ENCODE data around the gene CAPZB. TPM values are rescaled to one million over a fixed set of nuclear protein-coding genes. Genes with fewer than 3 reads are reported as not detected.

Gene CAPZB
- total RNA-seq, 1 donor from 2014 or later = 38.4 TPM

DNA sequence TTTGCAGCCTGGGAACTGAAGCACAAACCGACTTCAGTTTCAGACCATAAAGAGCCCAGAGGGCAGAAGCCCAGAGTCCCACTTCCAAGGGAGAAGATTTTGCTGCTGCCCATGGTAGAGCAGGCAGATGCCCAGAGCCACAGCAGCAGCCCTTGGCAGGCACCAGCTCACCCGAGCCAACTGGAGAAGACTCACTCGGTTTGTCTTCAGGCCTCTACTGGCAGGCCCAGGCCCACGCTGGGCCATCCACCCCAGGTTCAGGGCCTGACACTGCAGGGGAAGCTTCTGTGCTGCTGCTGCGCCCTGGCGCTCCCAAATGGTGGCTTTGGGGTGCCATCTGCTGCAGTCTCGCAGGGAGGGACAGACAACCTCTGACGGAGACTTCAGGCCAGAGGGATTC is 139.9 kb downstream of the CAPZB start:
- DNase-seq = no peak

DNA sequence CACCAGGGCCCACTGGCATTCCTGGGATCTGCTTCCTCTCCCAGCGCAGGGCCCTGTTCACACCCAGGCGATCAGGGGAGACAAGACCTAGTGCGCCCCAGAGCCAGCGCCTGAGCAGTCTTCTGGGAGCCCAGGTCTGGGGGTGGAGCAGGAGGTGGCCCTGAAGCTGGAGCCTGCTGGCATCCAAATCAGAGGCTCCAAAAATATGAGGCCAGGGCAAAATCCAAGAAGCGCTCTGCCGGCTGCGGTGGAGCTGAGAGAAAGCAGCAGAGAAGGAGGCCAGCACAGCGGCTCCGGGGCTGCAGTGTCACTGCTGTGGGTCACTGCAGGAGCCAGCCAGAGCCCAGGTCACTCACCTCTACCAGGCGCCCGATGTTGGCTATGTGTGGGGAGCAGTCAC is 140.5 kb downstream of the CAPZB start:
- no peak for DNase-seq

DNA sequence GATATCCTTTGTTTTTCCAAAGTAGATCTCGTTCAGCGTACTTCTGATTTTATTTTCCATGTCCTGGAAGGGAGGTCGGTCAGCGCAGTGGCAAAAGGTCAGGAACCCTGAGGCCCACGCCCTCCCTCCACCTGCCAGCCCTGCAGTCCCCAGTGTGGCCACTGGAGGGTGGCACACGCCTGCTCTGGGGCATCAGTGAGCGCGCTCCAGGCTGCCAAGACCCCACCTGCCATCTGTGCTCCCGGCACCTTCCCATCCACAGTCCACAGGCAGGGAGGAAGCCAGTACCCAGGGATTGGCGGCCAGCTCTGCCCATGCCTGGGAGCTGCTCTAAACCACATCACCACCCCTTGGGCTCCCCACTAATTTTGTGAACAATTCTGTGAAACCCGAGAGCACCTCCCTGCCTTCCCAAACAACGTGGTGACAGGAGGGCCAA is 140.9 kb downstream of the CAPZB start:
- no peak for DNase-seq

DNA sequence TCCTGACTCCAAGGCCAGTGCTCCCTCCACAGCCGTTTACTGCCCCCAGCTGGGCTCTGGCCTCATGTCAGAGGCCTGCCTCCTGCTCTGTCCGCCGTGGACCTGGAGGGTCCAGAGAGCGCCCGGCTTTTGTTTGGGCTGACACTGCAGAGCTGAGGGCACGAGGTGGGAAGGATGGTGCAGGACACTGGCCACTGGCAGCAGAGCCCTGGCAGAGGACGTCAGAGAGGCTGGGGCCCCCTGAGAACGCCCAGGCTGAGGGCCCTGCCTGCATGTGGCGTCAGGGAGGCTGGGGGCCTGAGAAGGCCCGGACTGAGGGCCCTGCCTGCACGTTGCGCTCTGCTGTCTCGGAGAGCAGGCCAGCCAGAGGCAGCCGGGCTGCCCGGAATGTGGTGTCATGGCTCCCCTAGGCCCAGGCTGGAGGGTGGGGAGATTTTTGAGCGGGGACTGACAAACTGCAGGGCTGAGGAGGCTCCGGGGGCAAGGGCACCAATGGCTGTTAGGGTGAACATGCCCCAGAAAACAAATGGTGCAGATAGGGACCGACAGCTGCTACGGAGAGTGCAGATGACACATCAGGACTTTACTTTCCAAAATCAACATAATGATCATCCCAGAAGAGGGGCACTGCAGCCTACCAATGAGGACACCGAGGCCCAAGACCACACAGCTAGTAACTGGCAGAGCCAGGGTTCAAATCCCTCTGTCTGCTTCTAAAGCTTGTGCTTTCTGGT is 141.6 kb downstream of the CAPZB start:
- no peak for DNase-seq

DNA sequence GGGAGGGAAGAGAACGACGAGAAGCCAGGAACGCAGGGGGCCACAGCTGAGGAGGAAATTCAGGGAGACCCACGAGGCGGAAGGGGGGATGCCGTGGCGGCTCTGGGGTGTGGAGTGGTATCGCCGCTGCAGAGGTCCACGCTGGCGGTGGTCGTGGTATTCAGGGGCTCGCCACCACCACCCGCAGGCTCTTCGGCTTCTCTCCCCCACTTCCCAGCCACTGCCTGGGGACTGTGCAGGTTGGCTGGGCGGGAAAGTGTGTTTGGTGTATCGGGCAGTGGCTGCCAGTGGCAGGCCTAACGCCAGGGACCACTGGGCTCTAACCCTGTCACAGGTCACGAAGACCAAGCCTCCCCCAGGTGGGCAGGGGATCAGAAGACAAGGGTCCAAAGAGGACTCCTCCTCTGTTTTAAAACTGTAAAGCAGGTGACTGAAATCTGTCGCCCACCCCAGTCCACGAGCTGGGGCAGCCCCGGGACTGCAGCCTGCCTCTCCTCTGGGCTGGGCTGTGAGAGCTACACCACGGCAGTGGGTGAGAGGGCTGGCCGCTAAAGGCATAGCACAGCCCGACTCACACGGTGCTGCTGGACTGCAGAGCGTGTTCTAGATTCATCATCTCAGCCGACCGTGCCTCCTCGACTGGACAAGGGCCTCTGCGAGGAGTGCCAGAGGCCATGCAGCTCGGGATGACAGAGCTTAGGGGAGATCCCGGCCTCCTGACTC is 142.3 kb downstream of the CAPZB start:
- DNase-seq = no peak

DNA sequence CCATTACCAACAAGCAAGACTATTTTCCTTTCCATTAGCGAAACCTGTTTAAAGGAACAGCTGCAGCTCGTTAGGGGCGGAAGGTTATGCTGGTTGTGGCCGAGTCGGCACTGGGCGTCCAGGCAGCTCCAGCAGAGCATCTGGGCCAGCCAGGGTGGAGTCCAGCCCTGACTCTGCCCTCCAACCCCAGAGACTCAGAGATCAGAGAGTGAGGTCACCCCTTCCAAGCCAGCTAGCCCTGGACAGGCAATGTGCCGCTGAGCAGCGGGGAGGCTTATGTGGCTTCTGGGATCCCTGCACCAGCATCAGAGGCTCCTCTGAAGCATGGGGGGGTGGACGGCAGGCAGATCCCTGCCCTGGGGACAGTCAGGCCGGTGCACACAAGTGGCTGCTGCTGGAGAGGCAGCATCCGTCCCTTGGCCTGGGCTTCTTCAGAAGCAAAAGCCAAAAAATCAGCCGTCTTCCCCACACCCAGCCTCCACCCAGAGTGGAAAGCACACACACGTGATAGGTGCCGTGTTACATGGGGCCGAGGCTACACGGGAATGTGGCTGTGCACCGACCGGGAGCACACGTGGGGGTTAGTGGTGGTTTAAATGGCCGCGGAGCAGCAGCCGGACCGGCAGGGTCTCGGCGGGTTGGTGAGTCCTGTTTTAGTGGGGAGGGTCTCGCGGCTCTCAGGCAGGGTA is 143.1 kb downstream of the CAPZB start:
- no peak for DNase-seq

DNA sequence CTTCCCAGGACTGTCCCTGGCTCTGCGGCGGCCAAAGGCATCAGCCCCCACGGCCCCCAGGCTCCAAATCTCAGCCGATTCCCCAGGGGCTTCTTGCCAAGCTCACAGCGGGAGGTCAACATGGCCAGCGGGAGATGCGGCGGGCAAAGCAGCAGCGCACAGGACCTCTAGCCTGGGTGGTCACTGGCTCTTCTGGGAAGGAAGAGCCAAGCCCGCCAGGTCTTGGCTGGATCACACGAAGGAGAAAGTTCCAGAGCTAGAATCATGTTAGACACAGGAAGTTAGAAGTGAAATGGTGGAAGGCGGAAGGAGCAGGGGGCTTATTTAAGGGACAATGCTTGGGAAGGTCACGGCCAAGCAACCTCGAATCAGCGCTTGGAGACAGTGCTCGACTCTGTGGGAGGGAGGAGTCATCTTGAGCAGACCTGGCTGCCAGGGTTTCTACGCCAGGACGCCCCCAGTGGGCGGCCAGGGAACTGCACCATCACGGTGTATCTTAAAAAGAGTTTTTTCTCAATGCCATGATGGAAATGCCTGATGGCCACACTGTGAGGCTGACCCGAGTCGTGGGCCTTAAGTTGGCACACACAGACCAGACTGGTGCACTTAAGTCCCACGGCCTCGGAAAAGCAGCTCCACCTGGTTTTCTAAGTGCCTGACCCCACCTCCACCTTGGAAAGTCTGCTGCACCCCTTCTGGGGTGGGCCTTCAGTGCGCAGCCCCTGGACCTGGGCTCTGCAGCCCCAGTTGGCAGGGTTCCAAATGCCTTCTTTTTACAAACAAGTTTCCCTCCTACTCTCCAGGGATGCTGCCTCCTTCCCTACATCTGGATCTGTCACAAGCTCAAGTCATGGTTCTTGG is 143.9 kb downstream of the CAPZB start:
- peak; percentile 26 for DNase-seq

DNA sequence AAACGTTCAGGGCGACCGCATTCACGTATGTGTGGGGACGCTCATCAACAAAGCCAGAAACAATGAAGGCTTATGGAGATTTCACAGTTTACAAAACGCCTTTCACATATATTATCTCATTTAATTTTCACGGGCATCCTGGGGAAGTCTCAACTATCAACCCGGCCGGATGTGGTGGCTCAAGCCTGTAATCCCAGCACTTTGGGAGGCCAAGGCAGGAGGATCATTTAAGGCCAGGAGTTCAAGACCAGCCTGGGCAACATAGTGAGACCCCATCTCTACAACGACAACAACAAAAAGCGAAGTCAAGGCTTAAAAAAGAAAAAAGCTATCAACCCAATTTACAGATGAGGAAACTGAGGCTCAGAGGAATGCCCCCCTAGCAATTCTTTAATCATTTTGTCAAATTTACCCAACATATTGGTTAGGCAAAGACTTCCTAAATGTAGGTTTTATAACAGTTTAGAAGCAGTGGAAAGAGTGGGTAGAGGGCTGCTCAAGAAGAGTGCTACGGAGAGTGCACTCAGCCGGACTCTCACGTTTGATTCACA is 144.9 kb downstream of the CAPZB start:
- DNase-seq = no peak

DNA sequence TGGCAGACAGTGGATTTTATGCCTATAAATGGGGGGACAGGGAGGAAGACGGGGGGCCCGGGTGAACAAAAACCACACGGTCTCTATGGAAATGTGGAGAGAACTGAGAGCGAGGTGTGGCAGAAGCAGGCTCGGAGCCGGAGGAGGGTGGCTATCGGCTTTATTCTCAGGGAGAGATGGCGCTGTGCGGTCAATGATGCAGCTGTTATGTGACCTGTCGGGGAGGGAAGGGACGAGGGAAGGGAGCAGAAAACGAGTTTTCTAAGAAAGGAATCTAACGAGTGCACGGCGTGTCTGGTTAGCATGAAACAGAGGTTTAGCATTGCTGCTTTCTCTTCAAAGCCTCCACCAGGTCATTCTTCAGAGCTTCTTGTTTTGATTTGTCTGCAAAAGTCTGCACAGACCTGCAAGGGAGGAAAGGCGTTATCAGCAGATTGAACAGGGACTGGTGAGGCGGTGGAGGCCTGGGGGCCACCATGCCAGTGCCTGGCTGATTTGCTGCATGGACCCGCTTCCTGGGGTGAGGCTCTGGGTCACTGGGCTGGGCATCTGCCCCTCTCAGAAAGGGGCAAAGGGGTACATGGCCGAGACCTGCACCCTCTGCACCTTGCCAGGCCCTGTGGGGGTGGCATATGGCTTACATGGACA is 146.0 kb downstream of the CAPZB start:
- no peak for DNase-seq

DNA sequence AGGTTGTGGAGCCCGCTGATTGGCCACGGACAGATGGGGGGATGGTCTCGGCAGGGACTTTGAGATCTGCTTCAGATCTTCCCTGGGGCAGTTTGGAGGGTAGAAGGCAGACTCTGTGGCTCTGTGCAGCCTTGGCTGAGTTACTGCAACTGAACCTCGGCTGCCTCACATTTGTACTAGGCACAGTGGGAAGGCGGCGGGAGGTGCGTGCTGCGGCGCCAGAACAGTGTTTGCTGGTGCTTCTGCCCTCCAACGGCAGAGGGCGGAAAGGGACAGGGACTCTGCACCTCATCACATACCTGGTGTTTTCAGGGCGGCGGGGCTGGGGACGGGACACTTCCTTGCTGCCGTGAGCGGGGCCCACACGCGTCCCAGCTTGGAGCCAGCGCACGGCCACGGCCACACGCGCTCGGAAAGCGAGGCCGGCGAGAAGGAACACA is 147.0 kb downstream of the CAPZB start:
- no peak for DNase-seq

DNA sequence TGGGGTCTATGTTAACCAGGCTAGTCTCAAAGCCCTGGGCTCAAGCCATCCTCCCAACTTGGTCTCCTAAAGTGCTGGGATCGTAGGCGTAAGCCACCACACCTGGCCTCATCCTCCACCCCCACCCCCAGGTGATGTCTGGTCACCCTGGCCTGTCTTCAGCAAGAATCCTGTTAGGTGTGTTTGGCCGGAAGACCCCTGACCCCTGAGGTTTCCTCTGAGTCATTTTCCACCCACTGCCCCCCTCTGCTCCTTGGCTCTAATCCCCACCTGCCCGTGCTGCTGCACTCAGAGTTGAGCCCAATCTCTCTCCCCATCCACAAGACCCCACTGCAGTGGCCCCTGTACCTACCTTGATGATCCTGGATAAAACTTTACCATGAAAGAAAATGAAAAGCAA is 148.1 kb downstream of the CAPZB start:
- DNase-seq = no peak

DNA sequence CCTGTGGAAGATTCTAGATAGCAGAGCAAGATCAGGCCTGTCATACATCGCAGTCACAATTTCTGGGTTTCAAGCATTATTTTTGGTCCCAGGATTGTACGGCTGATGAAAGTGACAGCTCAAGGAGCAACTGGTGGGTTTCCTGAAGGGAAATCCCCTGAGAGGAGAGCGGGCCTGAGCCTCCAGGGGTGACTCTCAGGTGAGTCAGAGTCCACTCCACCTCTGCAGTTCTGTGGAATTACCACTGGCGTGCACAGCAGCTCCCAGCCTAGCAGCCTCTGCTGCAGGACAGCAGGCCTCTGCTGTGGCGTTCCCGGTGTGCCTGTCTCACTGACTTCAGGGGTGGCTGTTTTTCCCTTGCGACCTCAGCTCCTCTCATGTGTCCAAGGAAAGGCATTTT is 148.8 kb downstream of the CAPZB start:
- no peak for DNase-seq

DNA sequence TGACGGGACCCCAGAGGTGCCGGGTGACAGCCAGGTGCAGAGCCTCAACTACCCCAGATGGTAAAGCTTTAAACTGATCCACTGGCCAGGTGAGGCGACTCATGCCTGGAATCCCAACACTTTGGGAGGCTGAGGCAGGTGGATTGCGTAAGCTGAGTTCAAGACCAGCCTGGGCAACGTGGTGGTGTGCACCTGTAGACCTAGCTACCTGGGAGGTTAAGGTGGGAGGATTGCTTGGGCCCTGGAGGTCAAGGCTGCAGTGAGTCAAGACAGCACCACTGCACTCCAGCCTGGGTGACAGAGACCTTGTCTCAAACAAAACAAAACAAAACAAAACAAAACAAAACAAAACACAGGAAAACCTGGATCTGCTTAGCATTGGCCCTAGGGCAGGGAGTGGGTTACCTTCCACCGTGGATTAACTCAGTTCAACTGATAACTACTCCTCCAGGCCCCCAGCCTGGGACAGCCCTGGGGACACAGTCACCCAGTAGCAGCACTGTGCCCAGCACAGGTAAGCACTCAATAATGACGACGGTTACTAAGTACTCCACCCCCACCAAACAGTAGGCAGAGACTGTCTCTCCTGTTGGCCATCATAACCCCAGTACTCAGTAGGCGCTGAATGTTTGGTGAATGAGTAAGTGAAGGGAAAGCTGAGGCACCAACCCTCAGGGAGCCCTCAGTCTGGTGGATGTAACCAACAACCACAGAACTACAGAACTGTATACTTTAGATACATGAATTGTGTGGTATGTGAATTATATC is 151.6 kb downstream of the CAPZB start:
- DNase-seq = no peak

DNA sequence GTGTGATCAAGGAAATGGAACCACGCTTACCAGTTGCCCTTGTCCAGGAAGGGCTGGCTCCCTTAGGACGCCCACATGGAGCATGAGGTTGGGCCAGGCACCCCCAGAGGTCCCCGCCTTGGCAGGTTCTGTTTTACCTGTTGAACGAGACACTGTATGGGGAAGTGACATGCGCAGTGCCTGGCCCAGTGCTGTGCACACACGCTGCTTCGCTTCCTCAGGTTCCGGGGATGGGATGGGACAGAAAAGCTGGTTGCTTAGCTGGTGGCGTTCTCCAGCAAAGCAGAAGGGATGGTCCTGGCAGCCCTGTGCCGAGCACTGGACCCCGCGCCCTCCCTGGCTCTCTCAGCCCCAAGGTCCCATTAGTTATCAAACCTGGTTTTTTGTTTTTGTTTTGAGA is 152.5 kb downstream of the CAPZB start:
- DNase-seq = no peak

DNA sequence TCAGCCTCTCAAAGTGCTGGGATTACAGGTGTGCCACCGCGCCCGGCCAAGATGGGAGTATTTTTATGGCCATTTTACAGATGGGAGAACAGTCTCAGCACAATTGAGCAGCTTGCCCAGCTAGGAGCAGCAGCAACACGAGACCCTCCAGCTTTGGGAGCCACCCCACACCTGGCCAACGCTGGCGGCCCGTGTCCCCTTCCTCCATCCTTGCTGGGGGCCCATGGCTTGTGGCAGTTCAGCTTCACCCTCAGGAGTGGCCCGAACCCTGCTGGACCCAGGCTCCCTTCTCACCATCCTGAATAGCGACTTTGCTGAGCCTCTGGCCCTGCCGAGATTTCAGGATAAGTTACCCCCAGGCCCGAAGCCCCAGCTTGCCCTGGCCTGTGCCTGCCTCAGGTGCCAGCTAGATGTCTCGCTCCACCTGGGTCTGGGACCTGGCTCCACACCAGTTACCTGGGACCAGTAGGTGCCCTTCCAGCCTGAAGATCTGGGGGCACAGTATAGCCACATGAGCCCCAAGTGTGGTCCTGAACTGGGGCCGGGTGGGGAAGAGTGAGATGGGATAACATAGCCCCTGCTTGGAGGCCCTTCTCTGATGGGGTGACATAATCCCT is 154.0 kb downstream of the CAPZB start:
- no peak for DNase-seq

DNA sequence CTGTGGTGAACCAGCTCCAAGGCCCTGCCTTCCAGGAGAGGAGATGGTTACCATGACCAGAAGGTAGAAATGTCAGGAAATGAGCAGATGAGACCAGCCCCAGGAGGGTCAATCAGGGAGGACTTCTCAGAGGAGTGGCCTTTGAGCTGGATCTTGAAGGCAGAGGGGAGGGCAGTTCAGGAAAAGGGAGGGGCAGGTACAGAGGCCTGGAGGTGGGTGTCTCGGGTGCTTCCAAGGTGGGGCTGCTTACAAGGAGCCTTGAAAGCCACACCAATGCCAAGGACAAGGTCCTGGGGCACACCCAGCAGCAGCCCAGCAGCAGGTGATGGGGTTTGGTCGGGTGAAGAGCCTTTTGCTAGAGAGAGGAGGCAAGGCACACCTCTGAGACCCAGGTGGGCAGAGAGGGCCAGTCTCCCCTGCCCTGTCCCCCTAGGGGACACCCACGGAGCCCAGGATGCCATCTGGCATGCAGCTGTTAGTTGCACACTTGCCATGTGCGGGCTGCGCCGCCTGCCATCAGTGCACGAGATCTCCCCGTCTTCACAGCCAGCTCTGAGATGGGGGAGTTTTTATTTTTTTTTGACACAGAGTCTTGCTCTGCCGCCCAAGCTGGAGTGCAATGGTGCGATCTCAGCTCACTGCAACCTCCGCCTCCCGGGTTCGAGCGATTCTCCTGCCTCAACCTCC is 154.7 kb downstream of the CAPZB start:
- DNase-seq = no peak

DNA sequence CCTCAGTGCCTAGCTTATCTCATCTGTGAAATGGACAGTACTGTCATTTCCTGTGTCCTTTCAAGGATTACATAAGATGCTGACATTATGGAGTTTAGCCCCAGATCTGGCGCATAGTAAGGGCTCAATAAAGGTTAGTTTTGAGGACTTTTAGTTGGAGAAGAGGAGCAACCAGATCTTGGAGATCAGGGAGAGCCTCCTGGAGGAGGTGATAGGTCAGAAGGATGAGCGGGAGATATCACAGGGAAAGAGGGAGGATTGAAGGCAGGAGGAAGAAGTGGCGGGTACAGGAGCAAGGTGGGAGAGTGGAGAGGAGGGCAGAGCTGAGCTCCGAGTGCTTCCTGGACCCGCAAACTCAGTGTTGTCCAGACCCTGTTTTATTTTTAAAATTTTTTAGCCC is 155.7 kb downstream of the CAPZB start:
- DNase-seq = no peak

DNA sequence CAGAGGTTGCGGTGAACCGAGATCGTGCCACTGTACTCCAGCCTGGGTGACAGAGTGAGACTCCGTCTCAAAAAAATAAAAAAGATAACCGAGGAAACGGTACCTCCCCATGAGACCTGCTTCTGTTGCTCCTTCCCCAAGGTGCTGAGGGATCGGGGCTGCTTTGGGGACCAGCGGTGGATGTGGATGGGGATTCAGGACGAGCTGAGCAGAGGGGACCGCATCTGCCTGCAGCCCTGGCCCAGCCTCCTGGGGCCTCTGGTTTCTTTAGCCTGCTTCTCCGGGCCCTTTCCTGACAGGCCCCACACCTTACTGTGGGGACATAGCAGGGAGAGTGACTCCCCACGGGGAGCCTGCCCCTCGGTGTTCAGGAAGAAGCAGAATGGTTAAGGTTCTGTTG is 156.2 kb downstream of the CAPZB start:
- DNase-seq = no peak

DNA sequence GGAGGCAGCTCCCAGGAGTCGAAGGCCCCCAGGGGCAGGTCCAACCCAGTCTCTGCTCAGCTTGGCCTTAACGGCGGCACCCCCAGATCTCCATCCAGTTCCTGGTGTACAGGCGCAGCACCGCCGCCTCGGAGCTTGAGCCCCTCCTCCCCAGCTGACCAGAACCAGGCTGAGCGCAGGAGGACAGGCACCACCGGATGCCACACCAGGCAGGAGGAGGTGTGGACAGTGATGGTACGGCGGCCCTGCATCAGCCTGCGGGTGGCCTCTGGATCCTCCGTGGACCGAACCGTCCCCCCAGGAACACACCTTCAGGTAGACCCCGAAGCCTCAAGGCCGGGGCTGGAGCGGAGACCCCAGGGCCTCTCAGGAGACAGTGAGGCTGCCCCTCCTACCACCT is 156.9 kb downstream of the CAPZB start:
- no peak for DNase-seq

DNA sequence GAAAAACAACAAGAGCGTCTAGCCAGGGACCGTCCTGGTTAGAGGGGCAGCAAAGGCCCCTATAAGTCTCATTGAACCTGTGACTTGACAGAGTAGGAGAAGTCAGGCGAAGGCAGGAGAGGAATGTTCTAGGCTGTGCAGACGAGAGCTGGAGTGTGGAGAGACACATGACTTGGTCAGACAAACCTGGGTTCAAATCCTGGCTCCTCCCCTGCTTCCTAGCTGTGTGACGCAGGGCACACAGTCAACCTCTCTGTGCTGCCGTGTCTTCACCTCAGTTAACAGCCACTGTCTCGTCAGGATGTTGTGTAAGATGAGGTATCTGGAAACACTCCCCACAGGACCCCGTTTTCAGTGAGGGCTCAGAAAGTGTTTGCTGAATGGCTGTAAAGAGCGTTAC is 157.6 kb downstream of the CAPZB start:
- no peak for DNase-seq
